ENCODE results near the gene LGALS3.
A peak's percentile ranks its signal among the peaks of the same experiment; 100 is the strongest.
"Not testable (repeated sequence)": the region's sequence is repeated elsewhere in the genome, so short reads cannot be mapped to it uniquely, and the experiment has no call there.

Gene LGALS3

GRCh38 chr14:55129086-55129427, at the start of gene LGALS3:
LGALS3 (plus strand) TSS chr14:55129252; CDS start chr14:55137374, 8,122 bp downstream.
- peak; percentile 72 for DNase-seq (ENCODE audit: extremely low read depth, insufficient read length)
- TF ChIP-seq CTCF (IDR thresholded peaks at IDR 0.05; ENCODE audit: insufficient read depth, low read length, poor library complexity, severe bottlenecking), result no peak
- Histone ChIP-seq H3K4me3 (replicated peaks; ENCODE audit: low read depth, low read length) (peak within 1 kb of the TSS; percentile 67), H3K27me3 (replicated peaks; ENCODE audit: control insufficient read depth, insufficient read depth, low read length) (no peaks in the 10 kb centered on the region), H3K36me3 (ENCODE audit: control insufficient read depth, insufficient read depth, low read length) (no peaks in the 10 kb centered on the region)

DNA sequence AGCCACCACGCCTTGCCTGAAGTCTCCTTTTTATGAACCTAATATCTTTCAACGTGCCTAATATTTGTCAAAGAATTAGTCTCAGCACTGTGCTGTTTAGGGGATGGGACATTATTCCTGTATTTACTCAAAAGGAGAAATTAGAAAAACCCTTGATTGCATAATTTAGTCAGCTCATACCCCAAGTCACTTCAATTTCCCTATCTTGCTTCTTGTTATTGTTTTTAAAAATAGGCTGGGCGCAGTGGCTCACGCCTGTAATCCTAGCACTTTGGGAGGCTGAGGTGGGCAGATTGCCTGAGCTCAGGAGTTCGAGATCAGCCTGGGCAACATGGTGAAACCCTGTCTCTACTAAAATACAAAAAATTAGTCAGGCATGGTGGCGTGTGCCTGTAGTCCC, 49.1 kb upstream of the LGALS3 start:
- H3K4me3 ChIP-seq (replicated peaks; ENCODE audit: low read depth, low read length); DNase-seq (ENCODE audit: extremely low read depth, insufficient read length); H3K27me3 ChIP-seq (replicated peaks; ENCODE audit: control insufficient read depth, insufficient read depth, low read length); H3K36me3 ChIP-seq (ENCODE audit: control insufficient read depth, insufficient read depth, low read length): not testable (repeated sequence)

DNA sequence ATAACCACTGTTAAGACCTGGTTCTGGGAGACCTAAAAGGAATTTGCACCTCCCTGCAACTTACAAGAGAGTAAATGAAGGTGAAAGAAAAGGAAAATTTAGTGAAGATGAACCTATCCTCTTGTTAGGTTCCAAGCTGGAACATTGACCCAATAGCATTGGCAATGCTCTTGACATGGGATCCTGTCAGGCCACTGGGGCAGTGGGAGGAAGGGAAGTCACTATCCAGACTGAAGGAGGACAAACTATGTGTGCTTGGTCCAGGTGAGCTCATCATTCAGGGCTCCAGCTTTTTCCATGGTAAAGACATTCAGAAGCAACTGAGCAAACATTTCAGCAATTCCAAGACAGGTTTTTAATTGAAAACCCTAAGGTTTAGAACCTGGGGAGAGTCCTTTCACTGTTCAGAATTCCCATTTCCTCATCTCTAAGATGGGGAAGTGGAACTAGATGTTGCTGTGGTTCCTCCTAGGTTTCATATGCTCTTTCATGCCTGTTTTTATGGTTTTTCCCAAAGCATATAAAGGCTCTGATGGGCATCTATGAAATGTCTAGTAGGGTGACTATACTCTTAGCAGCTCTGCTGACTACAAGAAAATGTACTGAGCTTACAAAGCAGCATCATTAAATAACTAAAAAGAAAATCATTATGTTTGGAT, 44.5 kb upstream of the LGALS3 start:
- Histone ChIP-seq H3K27me3 (replicated peaks; ENCODE audit: control insufficient read depth, insufficient read depth, low read length) (no peaks in the 10 kb centered on the region), H3K36me3 (ENCODE audit: control insufficient read depth, insufficient read depth, low read length) (no peaks in the 10 kb centered on the region), H3K4me3 (replicated peaks; ENCODE audit: low read depth, low read length) (no peak overlapping the region)
- no peak for TF ChIP-seq CTCF (IDR thresholded peaks at IDR 0.05; ENCODE audit: insufficient read depth, low read length, poor library complexity, severe bottlenecking)
- no peak for DNase-seq (ENCODE audit: extremely low read depth, insufficient read length)

DNA sequence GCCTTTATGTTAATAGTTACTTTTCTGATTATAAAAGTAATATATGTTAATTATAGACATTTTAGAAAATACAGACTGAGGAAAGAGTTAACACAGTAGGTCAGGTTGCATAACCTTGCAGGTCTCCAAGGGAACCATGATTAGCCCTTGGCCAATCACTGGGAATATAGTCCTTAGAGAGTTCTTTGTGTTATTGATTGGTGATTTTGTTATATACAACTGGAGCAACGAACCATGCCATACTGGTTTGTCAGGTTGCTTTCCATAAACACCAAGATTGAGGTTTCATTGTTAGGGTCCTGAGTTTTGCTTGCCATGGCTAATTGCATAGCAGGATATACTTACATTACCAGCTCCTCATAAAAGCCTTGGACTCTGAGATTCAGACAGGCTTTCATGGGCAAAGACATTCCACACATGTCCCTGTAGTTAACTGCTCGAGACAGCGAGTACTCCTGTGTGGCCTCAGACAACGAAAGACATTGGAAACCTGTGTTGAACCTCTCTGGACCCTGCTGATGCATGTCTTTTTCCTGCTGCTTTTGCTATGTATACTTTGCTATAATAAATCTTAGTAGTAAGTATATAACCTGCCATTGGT, 43.9 kb upstream of the LGALS3 start:
- Histone ChIP-seq H3K27me3 (replicated peaks; ENCODE audit: control insufficient read depth, insufficient read depth, low read length) (no peaks in the 10 kb centered on the region), H3K4me3 (replicated peaks; ENCODE audit: low read depth, low read length) (no peak overlapping the region)
- no peak for DNase-seq (ENCODE audit: extremely low read depth, insufficient read length)

DNA sequence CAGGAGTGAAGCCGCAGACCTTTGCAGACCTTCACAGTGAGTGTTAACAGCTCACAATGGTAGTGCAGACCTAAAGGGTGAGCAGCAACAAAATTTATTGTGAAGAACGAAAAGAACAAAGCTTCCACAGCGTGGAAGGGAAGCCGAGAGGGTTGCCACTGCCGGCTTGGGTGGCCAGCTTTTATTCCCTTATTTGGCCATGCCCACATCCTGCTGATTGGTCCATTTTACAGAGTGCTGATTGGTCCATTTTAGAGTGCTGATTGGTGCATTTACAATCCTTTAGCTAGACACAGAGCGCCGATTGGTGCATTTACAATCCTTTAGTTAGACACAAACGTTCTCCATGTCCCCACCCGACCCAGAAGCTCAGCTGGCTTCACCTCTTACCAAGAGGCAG, 42.1 kb upstream of the LGALS3 start:
- no peak for TF ChIP-seq CTCF (IDR thresholded peaks at IDR 0.05; ENCODE audit: insufficient read depth, low read length, poor library complexity, severe bottlenecking)
- Histone ChIP-seq H3K27me3 (replicated peaks; ENCODE audit: control insufficient read depth, insufficient read depth, low read length) (no peaks in the 10 kb centered on the region), H3K4me3 (replicated peaks; ENCODE audit: low read depth, low read length) (no peak overlapping the region), H3K36me3 (ENCODE audit: control insufficient read depth, insufficient read depth, low read length) (no peaks in the 10 kb centered on the region)
- no peak for DNase-seq (ENCODE audit: extremely low read depth, insufficient read length)

More for the DNA sequence above, 43.9 kb upstream of the LGALS3 start:
- TF ChIP-seq CTCF (IDR thresholded peaks at IDR 0.05; ENCODE audit: insufficient read depth, low read length, poor library complexity, severe bottlenecking), result no peak
- no peaks in the 10 kb centered on the region for H3K36me3 ChIP-seq (ENCODE audit: control insufficient read depth, insufficient read depth, low read length)

DNA sequence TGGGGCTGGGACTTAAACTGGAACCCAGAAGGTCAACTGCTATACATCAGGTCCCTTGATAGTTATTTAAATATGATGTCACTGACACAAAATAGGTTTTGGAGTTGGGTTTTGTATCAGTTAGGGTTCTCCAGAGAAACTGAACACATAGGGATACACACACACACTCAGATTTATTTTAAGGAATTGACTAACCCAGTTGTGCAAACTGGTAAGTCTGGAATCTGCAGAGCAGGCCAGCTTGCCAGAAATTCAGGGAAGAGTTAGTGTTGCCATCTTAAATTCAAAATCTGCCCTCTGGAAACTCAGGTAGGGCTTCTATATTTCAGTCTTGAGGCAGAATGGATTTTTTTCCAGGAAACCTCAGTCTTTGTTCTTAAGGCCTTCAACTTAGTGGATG, 40.7 kb upstream of the LGALS3 start:
- Histone ChIP-seq H3K36me3 (ENCODE audit: control insufficient read depth, insufficient read depth, low read length) (no peaks in the 10 kb centered on the region), H3K27me3 (replicated peaks; ENCODE audit: control insufficient read depth, insufficient read depth, low read length) (no peaks in the 10 kb centered on the region), H3K4me3 (replicated peaks; ENCODE audit: low read depth, low read length) (no peak overlapping the region)
- no peak for TF ChIP-seq CTCF (IDR thresholded peaks at IDR 0.05; ENCODE audit: insufficient read depth, low read length, poor library complexity, severe bottlenecking)
- no peak for DNase-seq (ENCODE audit: extremely low read depth, insufficient read length)
